GM12878 (cell line): ENCODE data around the gene DPP4.

ENCODE experiments used
- HDAC2 ChIP-seq: fragments of 200-600 bp; sonication (generic); IDR thresholded peaks from 2 replicates; pipeline ENCODE4 v1.6.1; 2017
- POLR2A ChIP-seq: IDR thresholded peaks from 2 replicates; pipeline ENCODE4 v1.6.1; 2011; ENCODE audit warnings: low read depth, mild to moderate bottlenecking, low read length
- POLR2AphosphoS5 ChIP-seq: IDR thresholded peaks from 2 replicates; pipeline ENCODE4 v1.6.1; 2011; ENCODE audit warnings: mild to moderate bottlenecking, low read length, inconsistent platforms
- SP1 ChIP-seq: IDR thresholded peaks from one replicate; pipeline ENCODE4 v1.6.1; 2011; ENCODE audit warnings: low read depth, low read length
- TF ChIP-seq, protein P1 (sequence below): IDR thresholded peaks from 2 replicates; pipeline ENCODE4 v1.6.1; 2012; ENCODE audit warnings: low read depth, low read length, improper control_type of control experiment
- TF ChIP-seq, protein P2 (sequence below), 3 experiments: IDR thresholded peaks in 2 of 3; conservative IDR thresholded peaks in 1 of 3; 2 replicates each; pipeline ENCODE4 v1.5.1; 2011; ENCODE audit warnings: low read depth in 3 of 3, low read length in 3 of 3, mild to moderate bottlenecking in 3 of 3, control low read depth in 2 of 3, moderate library complexity in 2 of 3, inconsistent platforms in 1 of 3, mixed read lengths in 1 of 3; ENCODE audit not compliant: control insufficient read depth in 2 of 3, insufficient read depth in 1 of 3; ENCODE audit errors: extremely low read depth in 1 of 3

DNA sequence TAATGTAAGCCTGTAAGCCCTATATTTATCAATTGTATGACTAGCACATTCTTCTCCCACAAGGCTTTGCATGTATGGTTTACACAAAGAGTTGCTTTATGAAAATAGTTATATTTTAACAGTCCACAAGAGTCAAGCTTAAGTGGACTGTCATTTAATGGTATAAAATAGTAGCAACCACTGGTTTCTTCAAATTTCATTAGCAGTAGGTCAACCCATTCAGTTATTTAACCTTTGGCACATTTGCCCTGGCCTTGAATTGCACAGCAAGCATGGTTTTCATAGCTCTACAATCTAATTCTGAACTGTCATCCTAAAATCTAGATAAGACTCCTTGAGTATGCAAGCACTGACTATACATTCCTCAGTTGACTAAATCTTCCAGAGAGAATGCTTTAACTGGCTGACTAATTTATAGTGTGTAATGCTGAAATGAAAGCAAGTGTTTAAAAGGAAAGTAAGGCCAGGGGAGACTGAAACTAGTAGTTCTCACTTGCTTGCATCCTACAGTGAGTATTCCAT, 1.8 kb downstream of the DPP4 start:
- TF ChIP-seq HDAC2 (no peak), SP1 (no peak), POLR2AphosphoS5 (no peak), POLR2A (no peak)
- TF ChIP-seq, protein P1, sequence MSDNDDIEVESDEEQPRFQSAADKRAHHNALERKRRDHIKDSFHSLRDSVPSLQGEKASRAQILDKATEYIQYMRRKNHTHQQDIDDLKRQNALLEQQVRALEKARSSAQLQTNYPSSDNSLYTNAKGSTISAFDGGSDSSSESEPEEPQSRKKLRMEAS = no peak
- TF ChIP-seq, protein P2, sequence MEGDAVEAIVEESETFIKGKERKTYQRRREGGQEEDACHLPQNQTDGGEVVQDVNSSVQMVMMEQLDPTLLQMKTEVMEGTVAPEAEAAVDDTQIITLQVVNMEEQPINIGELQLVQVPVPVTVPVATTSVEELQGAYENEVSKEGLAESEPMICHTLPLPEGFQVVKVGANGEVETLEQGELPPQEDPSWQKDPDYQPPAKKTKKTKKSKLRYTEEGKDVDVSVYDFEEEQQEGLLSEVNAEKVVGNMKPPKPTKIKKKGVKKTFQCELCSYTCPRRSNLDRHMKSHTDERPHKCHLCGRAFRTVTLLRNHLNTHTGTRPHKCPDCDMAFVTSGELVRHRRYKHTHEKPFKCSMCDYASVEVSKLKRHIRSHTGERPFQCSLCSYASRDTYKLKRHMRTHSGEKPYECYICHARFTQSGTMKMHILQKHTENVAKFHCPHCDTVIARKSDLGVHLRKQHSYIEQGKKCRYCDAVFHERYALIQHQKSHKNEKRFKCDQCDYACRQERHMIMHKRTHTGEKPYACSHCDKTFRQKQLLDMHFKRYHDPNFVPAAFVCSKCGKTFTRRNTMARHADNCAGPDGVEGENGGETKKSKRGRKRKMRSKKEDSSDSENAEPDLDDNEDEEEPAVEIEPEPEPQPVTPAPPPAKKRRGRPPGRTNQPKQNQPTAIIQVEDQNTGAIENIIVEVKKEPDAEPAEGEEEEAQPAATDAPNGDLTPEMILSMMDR (IDR thresholded peaks at IDR 0.05 in 2 of 3, conservative IDR thresholded peaks at IDR 0.05 in 1 of 3; ENCODE audit: control insufficient read depth in 2 of 3, extremely low read depth in 1 of 3, insufficient read depth in 1 of 3, low read depth in 3 of 3, low read length in 3 of 3) = no peak
